ENCODE data around the gene ANKLE1.

The ANKLE1 gene, protein sequence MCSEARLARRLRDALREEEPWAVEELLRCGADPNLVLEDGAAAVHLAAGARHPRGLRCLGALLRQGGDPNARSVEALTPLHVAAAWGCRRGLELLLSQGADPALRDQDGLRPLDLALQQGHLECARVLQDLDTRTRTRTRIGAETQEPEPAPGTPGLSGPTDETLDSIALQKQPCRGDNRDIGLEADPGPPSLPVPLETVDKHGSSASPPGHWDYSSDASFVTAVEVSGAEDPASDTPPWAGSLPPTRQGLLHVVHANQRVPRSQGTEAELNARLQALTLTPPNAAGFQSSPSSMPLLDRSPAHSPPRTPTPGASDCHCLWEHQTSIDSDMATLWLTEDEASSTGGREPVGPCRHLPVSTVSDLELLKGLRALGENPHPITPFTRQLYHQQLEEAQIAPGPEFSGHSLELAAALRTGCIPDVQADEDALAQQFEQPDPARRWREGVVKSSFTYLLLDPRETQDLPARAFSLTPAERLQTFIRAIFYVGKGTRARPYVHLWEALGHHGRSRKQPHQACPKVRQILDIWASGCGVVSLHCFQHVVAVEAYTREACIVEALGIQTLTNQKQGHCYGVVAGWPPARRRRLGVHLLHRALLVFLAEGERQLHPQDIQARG

DNA sequence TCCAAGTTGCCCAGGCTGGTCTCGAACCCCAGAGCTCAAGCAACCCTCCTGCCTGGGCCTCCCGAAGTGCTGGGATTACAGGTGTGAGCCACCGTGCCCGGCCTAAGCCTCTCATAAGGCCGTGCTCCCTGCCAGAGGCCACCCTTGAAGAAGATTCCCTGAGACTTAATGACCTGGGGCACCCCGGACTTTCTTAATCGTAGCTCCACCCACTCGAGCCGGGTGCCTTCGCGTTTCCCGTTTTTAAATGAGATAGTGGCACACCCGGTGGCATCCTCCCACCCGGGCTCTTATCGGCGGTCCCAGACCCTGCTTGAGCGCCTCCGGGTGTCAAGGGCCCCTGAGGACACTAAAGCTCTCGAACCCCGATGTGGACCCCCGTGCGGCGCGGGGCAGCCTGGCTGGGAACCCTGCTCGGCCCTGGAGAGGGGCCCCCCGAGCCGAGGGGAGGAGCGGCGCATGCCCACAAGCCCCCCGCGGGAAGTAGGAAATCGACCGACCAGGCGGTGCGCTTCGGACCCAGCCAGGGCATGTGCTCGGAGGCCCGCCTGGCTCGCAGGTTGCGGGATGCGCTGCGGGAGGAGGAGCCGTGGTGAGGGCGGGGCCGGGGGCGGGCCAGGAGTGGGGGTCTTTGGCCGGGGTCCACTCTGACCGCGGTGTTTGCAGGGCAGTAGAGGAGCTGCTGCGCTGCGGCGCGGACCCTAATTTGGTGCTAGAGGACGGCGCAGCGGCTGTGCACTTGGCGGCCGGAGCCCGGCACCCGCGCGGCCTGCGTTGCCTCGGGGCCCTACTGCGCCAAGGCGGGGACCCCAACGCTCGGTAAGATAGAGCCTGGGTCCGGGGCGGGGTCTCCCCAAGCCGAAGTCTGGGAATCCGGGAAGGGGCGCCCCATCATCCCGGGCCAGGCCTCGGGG is at the start of gene ANKLE1:
Gene ANKLE1 (plus strand): TSS at position 511 of the 914 bp plus-strand sequence. CDS start 20 bp downstream, at position 531.
- no peak for DNase-seq (ENCODE audit: low read depth)

DNA sequence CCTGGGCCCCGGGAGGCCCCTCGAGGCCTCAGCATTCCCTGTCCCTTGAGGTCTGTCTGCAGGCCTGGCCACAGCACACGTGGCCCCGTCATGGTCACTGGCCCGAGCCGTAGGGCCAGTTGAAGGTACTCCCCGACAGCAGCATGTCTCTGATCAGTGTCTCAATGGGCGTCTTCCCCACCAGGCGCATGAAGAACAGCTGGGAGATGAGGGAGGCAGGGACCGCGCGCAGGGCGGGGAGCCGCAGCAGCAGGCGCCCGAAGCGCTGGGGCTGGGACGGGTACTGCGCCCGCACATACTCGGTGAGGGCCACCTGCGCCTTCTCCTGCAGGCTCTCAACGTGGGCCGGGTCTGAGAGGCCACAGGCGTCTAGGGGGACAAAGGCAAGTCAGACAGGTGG is 49.4 kb upstream of the ANKLE1 start:
- DNase-seq (ENCODE audit: low read depth) = no peak

DNA sequence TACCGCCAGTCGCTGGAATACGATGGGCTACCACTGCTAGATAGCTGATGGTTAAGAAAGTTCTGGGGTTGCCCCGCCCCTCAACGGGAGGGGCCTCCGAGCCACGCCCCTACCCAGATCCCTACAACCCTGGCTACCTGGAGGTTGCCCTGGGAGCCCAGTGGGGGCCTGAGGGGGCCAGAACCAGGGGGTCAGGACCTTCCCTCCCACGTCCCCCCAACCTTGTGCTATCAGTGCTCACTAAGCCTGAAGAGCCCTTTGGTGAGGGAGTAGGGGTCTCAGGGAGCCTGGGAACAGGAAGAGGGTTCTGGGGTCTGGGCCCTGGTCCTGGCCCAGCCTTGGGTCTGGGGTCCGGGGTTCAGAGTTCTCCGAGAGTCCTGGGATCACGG is 46.8 kb upstream of the ANKLE1 start:
- peak; percentile 28 for DNase-seq (ENCODE audit: low read depth)

DNA sequence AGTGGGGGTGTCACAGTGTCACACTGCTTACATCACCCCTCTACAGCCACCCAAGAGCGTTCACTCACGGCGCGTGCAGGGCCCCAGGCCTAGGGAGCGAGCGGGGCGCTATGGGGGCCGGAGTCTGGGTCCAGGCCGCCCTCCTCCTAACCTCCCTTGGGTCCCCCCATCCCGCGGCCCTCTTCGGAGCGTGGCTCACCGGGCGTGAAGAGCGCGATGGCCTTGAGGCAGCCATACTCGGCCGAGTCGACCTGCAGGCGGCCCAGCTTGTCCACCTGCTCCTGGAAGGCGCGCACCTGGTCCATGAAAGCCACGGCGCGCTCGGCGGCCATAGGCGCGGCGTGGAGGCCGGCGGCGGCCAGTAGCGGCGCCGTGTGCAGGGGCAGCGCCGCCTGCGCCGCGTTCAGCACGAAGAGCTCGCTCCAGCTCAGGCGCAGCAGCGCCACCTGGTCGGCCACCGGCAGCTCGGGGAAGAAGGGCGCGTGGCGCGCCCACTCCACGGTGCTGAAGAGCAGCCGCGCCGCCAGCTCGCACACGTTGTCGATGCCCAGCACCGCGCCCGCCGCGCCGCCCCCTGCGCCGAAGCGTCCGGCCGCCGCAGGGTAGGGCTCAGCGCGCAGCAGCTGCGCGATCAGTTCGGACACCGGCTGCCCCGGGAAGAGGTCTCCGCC is 46.3 kb upstream of the ANKLE1 start:
- peak; percentile 53 for DNase-seq (ENCODE audit: low read depth)

DNA sequence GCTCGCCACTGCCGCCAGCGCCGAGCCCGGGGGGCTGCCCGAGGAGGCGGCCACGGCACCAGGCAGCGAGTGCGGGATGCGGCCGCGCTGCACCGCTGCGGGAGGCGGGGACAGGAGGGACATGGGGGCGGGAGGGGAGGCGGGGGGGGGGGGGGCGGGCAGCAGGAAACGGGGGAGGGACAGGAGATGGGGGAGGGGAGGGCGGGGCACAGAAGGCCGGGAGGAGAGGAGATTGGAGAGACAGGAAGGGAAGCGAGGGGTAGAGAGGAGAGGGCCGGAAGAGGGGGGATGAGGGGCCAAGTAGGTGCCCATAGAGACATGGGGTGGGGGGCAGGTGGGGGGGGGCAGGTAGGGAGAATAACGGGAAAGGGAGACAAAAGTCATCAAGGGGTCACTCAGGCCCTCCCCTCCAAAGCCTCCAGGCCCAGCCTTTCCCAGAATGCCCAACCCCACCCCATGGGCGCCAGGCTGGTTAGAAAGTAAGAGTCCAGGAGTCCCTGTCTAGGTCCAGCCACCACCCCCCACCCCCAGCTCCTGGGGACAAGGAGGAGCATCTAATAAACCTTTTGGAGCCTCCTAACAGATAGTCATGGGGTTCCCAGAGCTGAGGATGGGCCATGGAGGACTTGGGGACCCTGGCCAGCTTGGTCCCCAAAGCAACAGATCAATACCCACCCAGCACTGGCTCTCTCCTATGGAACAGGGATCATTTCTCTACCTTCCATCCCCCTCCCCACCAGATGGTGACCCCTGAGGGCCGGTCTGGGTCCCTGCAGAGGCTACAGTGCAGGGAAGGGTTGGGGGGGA is 45.5 kb upstream of the ANKLE1 start:
- no peak for DNase-seq (ENCODE audit: low read depth)

DNA sequence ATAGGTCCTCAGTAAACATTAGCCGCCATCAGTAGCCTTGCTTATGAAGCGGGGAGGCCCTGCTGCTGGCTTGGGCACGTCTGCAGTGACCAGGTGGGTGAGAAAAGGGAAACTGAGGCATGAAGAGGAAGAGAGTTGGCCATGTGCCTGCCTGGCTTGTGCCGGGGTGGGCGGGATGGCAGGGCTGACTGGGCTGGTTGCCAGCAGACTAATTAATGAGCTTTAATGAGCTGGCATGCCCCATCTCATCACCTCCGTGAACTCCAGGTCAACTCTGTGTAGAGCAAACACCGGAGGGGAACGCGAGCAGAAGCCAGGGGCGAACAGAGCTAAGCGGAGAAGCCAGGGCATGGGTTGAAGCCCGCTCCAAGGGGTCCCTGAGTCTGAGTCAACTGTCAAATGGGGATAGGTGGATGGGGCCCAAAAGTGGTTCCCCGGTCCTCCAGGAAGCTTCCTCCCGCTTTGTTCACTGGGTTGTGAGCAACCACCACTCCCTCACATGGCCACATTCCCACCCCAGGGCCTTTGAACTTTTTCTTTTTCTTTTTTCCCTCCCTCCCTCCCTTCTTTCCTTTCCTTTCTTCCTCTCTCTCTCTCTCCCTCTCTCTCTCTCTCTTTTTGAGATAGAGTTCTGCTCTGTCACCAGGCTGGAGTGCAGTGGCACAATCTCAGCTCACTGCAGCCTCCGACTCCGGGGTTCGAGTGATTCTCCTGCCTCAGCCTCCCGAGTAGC is 44.7 kb upstream of the ANKLE1 start:
- DNase-seq (ENCODE audit: low read depth) = no peak

DNA sequence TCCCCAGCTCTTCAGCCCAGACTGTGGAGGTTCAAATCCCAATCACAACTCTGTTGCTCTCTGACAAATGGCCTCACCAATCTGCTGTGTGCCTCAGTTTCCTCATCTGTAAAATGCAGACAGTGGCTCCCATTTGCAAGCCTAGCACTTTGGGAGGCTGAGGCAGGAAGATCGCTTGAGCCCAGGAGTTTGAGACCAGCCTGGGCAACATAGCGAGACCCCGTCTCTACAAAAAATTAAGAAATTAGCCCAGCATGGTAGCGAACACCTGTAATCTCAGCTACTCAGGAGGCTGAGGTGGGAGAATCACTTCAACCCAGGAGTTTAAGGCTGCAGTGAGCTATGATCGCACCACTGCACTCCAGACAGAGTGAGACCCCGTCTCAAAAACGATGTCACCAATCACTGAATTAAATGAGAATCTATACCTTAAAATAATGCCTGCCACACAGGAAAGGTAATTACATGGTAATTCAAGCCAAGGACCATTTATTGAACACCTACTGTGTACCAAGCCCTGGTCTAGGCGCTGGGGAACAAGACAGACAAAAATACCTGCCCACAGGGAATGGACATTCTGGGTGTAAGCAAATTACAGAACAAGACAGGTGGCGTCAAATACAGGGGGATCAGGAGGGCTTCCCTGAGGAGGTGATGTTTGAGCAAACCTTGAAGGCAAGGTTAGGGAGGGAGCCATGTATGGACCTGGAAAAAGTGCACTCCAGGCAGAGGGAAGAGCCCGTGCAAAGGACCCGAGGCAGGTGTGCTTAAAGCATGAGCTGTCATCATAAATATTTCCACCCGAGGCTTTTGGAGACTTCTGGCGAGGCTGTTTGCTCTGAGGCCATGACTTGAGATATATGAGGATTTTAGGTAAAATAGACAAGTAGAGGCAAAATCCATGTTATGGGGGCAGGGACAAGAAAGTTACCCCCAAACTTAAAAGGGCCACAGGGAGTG is 43.7 kb upstream of the ANKLE1 start:
- DNase-seq (ENCODE audit: low read depth) = no peak

DNA sequence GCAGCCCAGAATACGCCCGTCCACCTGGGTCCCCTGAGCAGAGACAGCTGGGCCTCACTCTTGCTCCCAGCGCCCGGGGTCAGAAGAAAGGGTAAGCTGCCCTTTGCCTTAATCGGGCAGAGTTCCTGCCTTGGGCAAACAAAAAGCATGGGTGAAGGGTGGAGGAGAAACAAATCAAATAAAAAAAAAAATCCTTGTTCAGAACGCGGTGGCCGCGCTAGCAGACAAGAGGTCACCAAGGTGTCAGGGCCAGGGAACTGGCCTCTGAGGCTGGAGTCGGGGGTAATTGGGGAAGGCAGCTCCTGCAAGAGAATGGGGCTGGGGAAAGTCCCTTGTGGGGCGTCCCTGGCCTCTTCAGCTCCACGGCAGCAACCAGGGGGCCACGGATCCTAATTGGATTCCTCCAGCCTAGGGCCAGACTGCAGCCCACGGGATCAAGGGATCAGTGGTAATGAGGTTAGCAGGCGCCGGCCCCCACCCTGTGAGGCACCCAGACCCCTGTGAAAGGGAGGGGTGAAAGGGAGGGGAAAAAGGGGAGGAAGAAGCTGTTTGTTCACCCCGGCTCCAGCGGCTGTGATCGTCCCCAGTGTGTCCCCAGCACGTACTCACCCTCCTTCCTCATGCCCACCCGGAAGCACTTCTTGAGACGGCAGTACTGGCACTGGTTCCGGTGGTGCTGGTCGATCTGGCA is 41.5 kb upstream of the ANKLE1 start:
- DNase-seq (ENCODE audit: low read depth) = no peak

DNA sequence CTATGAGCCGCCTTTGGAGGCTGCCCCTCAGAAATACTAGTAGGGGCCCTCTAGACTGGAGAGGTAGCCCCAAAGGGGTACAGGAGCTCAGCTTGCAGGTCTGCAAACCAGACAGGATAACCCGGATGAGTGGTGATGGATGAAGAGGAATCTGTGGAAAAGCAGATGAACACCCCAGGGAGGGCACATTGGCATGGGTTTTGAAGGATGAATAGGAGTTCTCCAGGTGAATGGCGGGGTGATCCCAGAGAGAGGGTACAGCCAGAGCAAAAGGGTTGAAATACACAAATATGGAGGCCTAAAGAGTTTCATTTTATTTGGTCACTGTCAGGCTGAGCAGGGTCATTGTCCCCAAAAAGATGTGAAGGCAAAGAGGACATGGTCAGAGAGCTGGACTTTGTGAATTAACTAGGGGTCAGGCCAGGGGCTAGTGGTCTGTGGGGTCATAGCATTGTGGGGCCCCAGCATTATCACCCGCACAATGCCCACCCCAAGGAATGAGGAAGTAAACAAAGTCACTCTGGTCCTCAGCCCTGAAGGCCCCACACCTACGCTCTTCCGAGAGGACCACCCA is 40.8 kb upstream of the ANKLE1 start:
- DNase-seq (ENCODE audit: low read depth) = no peak

DNA sequence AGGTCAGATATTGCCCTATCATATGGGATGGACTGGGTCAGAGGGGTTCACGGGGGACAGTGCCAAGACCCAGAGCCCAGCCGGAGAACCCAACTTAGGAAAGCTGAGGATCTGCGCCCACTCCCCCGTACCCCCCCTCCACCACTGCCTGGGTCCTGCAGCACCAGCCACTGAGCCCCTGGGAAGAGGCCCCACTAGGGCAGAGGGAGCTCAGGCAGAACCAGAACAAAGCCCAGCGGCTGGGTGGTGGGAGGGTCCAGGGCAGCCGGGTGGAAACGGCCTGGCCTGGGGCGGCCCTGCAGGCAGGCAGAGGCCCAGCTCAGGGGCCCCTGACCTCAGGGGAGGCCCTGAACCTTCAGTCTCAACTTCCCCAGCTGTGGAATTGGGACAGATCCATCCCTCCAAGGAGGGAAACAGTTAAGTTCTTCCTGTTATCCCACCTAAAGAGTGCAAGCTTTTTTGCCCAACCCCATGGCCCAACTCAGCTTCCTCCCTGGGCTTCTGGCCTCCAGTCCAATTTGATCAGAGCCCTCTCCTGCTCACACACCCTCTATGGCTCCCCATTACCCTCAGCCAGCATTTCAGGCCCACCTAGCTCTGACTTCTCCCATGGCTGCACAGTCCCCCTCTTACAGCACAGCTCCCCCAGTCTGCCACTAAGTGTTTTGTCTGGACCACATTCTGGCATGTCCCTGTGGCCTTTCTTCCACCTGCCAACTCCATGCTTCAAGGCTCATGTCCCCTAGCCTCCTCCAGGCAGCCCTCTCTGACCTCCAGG is 39.1 kb upstream of the ANKLE1 start:
- no peak for DNase-seq (ENCODE audit: low read depth)

DNA sequence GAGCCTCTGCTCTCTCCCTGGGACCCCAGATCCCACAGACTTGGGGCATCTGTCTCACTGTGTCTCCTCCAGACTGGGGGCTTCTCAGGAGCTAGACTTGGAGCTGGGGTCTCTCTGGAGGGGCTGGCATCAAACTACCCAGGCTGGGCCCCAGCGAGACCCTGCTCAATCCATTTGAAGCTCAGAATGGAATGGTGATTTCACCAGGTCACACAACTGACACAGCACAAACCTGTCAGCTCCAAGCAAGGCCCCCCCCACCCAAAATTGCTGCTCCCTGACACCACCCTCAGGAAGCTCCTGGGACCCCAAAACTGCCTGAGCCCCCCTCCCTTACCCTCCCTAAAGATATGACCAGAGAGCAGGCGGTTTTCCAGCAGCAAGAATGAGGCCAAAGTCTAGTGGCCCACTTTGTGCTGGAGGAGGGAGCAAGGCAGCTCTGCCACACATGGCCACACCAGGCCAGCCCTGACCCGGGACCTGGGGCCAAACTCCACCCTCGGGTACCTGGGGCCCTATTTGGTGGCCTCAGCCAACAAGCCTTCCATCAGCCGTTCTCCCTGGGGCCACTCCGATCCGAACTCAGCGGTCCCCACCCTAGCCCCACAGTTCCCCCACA is 38.4 kb upstream of the ANKLE1 start:
- DNase-seq (ENCODE audit: low read depth) = no peak

DNA sequence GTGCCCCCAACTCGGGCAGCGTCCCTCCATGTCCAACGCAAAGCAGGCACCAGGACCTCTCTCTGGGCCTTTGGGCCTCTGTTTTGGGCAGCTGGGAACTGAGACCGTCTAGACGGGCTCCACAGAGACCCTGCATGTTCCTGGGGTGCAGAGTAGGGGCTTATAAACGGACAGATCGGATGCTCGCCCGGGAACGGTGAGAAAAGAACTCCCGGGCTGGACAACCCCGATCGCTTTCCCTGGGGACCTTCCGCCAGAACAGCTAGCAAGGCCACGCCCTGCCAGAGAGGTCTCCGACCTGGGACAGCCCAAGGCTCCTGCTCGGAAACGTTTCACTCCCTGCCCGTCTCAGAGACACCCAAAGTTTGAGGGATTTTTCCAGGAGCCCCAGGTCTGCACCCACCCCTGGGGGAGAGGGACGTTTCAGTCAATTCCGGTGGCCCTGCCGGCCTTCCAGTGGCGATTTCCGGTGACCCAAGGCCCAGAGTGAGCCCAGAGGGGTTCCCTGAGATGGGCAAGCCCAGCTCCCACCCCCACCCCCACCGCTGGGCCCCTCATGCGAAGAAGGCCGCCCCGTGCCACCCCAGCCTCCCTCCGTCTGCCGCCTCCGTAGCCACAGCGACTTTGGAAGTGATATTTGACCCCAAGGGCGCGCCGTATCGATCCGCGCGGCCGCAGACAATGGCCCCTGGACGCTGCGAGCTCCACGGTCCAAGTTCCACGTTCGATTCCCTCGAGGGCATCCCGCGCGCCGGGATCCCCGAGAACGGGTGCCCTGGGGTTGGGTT is 37.7 kb upstream of the ANKLE1 start:
- no peak for DNase-seq (ENCODE audit: low read depth)

DNA sequence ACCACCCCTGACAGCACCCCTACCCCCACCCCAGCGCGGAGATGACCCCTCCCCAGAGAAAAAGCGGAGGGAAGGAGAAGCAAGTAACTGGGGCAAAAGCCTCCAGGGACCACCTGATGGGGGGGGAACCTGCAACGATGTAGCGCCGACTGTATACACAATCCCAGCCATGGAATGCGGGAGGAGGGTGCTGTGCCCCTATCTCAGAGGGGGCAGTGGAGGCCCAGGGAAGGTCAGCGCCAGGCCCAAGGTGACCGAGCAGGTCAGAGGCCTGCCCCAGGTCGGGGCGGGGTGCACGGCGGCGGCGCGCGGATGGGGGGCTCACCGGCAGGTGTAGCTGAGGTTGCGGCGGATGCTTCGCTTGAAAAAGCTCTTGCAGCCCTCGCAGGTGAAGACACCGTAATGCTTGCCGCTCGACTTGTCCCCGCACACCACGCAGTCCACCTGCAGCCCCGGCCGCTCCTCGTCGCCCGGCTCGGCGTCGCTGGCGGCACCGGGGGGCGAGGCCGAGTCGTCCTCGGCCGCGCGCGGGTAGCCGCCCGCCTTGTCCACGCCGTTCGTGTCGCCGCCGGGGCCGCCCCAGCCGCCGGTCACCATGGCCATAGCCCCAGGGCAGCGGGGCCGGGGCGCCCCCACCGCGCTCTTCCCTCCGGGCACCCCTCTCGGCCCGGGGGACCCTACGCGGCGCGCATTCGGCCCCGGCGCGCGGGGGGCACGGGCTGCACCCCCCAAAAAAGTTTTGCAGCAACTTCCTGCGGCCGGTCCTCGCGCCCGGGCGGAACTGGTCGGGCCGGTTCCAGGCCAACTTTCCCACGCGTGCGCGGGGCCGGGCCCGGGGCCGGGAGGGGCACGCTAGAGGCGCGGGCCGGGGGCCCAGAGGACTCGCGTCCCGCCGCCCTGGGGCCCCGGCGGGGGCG is 36.8 kb upstream of the ANKLE1 start:
- no peak for DNase-seq (ENCODE audit: low read depth)

DNA sequence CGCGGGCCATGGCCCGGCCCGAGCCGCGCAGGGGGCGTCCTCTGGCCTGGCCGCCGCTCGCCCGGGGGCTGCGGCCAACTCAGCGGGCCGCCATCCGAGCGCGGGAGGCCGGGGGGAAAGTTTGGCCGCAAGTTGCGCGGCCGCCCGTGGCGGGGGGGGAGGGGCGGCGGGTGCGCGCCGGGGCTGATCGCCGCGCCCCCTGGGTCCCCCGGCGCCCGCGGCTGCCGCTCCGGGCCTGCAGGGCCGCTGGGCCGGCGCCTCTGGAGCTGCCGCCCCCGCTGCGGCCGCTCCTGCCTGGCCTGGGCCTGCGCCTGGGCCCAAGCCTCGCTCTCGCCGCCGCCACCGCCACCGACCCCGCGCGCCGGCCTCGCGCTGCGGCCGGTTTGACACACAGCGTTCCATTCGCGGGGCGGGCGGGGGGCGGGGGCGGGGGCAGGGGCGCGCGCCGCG is 36.1 kb upstream of the ANKLE1 start, which contains the start of gene NR2F6:
Gene NR2F6 (minus strand): TSS at position 385 of the 450 bp plus-strand sequence. CDS start 699 bp downstream, outside the sequence.
- DNase-seq (ENCODE audit: low read depth) = no peak

All from T-helper 22 cell (primary cell).